Suppressor macrophage treated with lipopolysaccharide for 4 hours (primary cell): ENCODE data around the gene DDI1.

Experiments
- DNase-seq: peaks from one replicate; pipeline ENCODE4 v3.0.0-alpha.2; 2020

Gene DDI1

GRCh38 chr11:104036588-104036987 lies at the start of gene DDI1:
Gene DDI1 (plus strand): TSS chr11:104036640. CDS start chr11:104036823, 183 bp downstream.
- no peak for DNase-seq

DNA sequence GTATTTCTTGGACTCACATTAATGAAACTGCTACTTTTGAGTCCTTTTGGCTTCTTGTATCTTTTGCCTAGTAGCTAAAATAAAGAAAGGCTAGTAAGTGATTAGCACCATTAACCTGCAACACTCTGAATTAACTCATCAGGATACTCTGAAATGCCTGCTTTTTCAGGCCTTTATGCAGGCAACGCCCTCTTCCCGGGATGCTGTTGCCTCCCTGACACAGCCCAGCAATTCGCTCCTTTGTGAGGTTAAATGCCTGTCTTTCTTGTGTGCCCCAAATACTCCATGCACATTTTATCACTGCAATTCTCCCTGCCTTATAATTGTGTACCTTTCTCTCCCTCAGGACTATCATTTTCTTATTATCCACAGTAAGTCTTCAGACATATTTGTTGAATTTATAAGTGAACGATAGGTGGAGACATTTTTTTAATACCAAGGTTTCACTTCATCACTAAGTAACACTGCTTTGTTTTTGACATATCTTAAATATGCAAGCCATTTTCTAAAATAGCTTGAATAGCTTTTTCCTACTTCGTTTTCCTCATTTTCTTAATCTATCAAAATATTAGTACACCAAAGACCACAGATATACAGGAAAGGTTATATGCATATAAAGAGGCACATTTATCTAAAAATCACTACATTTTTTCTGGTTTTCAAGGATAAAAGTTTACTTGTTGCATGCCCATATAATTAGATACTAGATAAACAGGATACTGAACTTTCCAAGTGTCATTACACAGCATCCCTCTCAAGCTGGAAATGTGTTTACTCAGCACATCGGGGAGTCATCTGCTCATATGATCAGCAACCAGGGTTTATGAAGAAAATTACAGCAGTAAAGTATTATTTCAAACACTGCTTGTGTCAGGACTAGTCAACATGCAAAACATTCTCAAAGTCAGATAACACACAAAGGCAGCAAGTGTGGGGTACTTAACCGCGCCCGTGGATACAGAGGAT lies 48.5 kb upstream of the DDI1 start:
- no peak for DNase-seq

GRCh38 chr11:103988595-103988969 lies 47.9 kb upstream of the DDI1 start:
- DNase-seq = no peak

DNA sequence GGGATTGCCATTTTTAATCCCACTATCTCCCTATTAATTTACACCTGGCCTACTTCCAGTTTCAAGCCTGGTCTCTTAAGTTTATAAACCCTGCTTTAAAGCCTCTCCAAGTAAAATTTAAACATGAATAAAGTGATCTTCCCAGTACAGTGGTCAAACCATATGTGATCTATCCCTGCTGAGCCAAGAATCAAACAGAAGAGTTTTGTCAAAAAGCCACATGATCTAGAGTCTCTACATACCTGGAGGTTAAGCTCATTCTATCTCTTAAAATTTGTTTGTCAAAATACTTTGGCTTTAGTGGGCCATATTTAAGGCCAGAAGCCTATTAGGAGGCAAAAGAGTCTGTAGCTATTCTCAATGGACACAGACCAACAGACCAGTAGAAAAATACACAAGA lies 42.9 kb upstream of the DDI1 start:
- no peak for DNase-seq

DNA sequence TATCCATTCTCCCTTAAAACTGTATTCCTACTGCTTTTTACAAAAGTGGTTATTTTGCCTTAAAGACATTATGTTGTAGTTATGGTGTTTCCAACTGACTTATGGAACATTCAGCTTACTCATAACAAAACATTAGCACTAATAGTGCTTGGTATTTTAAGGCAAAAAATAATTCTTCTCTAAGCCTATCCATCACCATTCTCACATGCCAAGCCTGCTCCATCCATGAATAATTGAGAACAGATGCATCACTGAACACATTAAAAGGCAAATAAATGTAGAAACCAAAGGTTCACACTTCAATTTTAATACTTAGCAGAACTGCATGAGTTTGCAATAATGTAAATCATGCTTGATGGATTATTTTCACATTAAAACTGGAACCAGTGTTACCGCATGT lies 42.3 kb upstream of the DDI1 start:
- DNase-seq = no peak

GRCh38 chr11:103994518-103994917 lies 41.9 kb upstream of the DDI1 start:
- DNase-seq = no peak

GRCh38 chr11:103995896-103996295 lies 40.5 kb upstream of the DDI1 start:
- no peak for DNase-seq

DNA sequence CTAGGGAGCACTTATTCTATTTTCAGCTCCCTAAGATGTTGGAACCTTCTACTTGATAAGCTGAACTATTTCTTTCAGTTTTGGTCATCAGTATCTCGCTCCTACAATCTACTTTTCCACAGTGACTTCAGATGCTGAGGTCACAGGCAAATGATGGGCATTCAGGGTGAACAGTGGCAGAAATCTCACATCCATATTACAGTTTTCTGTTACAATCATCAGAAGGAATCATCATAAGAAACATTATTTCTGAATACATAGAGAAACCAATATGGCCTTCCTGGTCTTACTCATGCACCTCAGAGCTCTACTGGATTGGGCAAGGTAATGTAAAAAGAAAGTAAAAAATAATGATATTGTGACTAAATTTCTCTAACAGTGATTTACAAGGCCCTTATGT lies 39.4 kb upstream of the DDI1 start:
- DNase-seq = no peak

- no peak for DNase-seq
Observed at GRCh38 chr11:103998826-103999508, 37.5 kb upstream of the DDI1 start.

- DNase-seq = no peak
Observed at GRCh38 chr11:104000798-104001197, 35.6 kb upstream of the DDI1 start.

GRCh38 chr11:104001561-104002056 lies 34.8 kb upstream of the DDI1 start:
- no peak for DNase-seq

- DNase-seq = no peak
Observed at GRCh38 chr11:104003491-104003890, 32.9 kb upstream of the DDI1 start.

DNA sequence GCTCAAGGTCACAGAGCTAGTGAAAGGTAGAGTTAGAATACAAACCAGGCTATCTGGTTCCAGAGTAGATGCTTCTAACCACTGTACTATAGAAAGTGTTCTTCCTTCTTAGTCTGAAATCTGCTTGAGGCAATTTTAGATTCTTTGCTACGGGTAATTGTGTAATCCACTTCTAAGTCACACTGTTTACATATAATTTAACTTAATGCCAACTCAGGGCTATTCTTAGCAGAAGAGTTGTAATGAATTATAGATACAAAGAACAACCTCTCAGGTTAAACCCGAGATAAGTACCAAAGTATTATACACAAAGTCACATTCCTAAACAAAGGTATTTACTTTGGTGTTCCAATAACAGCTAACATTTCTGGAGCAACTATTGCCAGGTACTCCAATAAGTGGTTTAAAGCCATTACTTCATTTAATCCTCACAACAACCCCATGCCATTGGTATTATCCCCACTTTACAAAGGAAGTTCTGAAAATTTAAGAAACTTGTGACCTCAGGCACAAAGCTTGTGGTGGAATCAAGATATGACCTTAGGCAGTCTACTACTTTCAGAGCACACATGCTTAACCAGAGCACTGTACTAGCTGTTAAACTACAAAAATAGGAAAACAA lies 31.1 kb upstream of the DDI1 start:
- no peak for DNase-seq

- DNase-seq = no peak
Observed at GRCh38 chr11:104009744-104010143, 26.7 kb upstream of the DDI1 start.

DNA sequence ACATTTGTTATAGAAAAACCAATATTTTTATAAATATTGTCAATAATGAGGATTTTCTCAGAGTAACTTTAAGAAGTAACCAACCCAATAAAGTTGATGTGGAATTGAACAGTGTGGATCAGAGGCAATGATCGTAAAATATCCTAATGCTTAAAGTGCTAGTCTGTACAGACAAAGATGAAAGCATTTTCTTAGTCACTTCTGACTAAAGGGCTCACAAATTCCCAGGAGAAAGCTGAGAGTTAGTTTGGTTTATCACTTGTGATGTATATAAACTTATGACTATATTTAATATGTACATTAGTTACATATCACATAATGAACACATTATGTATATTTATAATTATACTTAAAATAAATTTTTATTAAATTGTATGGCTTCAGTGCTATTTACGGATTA lies 25.4 kb upstream of the DDI1 start:
- DNase-seq = no peak

- no peak for DNase-seq
Observed at GRCh38 chr11:104015649-104016415, 20.6 kb upstream of the DDI1 start.

DNA sequence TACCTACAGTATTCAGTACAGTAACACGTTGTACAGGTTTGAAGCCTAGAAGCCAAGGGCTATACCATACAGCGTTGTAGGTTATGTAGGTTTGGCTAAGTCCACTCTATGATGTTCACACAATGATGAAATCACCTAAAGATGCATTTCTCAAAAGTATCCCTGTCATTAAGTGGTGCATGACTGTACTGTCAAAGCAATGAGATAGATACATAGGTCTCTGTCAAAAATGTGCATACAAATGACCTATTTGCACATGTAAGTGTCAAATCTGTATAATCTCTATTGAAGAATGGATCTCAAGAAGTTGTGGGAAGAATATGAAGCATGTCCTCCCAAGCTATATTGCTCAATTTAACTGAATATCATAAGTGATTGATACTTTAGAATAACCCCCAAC lies 11.9 kb upstream of the DDI1 start:
- no peak for DNase-seq

DNA sequence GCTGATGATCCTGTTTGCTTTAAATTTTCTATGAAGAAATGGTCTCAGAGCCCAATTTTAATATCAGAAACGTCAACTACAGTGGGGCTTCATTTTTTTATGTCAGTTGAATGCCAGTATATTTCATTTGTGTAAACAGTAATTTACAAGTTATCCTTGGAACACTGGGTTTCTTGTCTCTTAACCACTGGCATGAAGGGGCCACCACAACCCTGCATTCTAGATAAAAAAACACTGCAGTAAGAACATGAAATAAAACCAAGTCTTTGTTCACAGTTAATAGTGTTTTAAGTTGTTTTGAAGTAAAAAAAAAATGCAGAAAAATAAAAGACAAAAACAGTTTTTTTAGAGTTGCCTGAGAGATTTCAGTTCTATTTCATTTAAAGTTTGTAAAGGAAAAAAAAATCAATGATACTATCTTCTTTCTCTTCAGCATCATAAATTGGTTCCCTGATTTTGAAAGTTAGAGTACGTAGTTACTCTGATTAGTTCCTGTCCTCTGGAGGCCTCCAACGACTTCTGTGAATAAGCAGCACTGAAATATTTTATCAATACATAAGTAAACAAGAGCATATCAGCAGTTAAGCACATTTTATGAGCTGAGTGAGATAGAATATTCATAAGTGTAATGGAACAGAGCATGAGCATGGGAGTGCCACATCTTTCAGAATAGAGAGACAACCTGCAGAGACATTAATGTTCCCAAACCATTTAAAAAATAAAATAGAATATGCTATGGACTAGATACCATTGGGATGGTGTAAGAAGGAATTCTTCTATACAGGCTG lies 7.8 kb upstream of the DDI1 start:
- DNase-seq = no peak

DNA sequence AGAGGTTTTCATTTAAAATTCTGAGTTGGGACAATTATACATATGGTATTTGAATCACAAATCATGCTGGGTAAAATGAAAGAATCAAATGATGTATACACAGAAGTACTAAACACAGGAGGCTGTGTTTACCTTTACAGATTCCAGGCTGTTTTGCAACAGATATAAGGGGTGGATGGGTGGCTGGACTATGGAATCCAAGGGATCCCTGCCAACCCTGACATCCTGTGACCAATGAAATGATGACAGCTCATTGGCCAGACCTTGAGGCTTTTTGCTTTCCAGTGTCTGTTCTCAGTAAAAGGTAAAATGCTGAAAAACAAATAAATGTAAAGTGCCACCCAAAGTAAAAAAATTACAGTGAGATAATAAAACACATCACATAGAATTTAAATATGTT lies 3.3 kb upstream of the DDI1 start:
- no peak for DNase-seq

DNA sequence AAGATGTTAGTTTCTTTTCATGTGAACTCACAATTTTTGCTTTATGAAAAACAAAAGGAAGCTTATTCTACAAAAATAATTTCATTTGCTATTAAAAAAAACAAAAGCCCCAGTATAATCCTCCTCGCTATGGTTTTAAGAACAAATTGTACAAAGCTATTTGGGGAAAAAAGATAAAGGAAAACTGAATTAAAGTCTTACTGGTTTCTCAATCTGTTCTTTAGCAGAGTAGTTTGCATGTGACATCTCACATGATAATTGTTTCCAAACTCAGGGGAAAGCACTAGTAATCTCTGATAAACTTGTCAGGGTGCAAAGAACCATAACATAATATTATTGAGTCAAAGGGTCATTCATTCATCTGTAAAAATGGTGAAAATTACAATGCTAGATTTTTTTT lies 2.9 kb upstream of the DDI1 start:
- DNase-seq = no peak

DNA sequence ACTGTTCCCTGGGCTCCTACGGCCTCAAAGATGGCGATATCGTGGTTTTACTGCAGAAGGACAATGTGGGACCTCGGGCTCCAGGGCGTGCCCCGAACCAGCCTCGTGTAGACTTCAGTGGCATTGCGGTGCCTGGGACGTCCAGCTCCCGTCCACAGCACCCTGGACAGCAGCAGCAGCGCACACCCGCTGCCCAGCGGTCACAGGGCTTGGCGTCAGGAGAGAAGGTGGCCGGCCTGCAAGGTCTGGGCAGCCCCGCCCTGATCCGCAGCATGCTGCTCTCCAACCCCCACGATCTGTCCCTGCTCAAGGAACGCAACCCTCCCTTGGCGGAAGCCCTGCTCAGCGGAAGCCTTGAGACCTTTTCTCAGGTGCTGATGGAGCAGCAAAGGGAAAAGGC lies 555 bp downstream of the DDI1 start:
- no peak for DNase-seq

DNA sequence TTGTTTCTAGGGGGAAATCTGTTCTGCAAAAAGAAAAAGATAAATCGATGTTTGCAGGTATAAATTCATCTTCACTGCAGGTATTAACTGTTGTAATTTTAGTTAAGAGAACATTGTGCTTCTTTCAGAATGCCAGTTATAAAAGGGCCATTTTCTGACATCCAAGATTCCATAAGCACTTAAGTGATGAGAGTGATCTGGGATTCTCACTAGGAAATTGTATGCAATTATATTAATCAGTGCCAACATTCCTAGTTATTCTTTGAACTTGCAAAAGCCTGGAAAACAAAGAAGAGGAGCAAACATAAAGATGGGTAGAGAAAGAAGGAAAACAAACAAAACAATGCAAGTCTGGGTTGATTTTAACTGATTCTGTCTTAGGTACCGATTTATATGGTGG lies 5.4 kb downstream of the DDI1 start:
- DNase-seq = no peak
